GM21825 (cell line): ENCODE results near the gene RALBP1.
"Not testable (repeated sequence)": the region's sequence is repeated elsewhere in the genome, so short reads cannot be mapped to it uniquely, and the experiment has no call there.

ENCODE experiments used
- ATAC-seq: cut with Tn5 transposase; IDR thresholded peaks from one replicate; pipeline ENCODE4 v1.9.1; 2021; ENCODE audit warnings: mild to moderate bottlenecking, moderate library complexity; ENCODE audit not compliant: unreplicated experiment

RALBP1 gene

DNA sequence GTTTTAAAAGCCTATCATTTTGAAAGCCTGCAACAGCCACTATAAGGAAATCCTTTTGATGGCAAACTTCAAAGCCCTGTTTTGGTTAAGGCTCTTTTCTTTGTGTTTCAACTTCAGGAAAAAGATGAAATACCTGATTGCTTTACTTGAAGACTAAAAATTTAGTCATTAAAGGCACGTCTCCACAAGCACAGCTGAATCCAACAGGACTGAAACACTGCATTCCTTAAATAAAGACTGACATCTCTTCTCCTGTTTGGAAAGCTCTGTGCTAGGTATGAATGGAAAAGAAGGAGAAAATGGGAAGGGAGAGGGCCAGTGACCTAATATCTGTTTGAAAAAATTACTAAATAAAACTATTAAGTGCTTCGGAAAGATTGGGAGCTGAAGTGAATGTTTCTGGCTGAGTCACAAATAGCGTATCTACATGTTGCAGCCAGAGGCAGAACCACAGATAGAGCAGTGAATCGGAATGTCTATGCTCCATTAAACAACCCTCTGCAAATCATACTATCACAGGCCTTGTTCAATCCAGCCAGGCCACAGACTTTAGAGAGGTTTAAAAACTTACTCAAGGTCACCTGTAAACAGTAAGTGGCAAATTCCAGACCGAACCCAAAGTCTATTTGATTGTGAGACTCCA is 21.1 kb upstream of the RALBP1 start:
- no peak for ATAC-seq

DNA sequence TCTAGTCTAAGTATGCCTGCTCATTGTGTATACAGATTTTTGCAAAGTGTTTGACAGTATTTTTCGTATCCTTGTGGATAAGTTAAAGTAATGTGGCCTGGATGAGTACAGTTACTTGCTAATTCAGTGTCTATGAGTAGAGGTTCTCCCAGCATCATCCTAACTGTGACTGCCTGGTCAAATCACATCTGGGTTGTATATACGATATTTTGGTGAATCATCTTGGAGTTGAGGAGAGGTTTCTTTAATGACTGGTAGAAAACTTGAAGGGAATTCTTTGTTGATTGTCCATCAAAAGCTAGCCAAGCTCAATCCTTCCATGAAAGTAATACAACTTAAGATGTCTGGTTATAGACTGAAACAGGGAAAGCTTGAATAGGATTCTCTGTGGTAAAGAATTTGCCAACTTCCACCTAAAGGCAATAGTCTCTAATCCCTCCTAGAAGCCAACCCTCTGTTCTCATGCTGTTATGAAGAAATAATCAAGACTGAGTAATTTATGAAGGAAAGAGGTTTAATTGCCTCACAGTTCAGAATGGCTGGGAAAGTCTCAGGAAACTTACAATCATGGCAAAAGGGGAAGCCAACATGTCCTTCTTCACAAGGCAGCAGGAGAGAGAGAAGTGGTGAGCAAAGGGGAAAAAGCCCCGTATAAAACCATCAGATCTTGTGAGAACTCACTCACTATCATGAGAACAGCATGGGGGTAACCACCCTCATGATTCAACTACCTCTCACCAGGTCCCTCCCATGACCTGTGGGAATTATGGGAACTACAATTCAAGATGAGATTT is 19.4 kb upstream of the RALBP1 start:
- no peak for ATAC-seq

DNA sequence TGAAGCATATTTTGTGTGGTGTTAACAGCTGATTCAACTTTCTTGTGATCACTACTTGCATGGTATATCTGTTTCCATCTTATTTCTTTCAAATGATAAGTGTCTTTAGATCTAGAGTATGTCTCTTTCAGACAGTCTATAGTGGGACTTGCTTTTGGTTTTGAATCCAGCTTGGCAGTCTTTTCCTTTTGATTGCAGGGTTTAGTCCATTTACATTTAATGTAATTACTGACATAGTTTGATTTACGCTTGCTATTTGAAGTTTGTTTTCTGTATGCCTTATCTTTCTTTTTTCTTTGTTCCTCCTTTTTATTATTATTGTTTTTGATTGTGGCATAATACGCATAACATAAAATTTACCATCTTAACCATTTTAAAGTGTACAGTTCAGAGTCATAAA is 9.2 kb upstream of the RALBP1 start:
- ATAC-seq, result no peak

DNA sequence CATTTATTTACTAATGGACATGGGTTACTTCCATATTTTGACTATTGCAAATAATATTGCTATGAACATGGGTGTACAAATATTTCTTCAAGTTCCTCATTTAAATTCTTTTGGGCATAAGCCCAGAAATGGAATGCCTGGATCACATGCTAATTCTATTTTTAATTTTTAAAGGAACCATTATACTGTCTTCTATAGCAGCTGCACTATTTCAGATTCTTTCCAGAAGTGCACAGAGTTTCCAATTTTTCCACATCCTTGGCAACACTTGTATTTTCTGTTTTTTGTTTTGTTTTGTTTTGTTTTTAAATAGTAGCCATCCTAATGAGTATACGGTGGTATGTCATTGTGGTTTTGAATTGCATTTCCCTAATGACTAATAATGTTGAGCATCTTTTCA is 8.5 kb upstream of the RALBP1 start:
- ATAC-seq, result no peak

DNA sequence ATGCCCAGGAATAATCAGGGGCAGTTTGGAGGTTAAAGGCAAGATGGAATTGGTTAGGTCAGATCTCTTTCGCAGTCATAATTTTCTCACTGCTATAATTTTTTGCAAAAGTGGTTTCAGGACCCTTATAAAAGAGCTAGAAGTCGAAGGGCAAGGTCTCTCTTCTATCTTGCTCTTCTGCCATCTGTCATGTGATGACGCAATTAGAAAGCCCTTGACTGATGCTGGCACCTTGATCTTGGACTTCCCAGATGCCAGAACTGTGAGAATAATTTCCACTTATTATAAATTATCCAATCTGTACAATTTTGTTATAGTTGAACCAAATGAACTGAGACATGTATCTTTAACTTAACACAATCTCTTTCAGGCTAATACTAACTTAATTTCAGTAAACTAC is 6.3 kb upstream of the RALBP1 start:
- ATAC-seq, result no peak

DNA sequence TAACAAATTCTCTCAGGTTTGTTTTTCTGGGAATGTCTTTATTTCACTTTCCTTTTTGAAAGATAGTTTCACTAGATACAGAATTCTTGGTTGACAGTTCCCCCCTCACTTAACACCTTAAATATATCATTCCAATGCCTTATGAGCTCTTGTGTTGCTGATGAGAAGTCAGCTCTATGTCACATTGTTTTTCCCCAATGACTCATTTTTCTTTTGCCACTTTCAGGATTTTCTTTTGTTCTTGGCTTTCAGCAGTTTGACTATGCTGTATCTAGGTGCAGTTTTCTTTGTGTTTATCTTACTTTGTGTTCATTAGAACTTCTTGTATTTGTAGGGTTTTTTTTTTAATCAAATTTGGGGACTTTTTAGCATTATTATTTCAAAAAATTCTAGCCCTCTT is 5.6 kb upstream of the RALBP1 start:
- ATAC-seq, result no peak

DNA sequence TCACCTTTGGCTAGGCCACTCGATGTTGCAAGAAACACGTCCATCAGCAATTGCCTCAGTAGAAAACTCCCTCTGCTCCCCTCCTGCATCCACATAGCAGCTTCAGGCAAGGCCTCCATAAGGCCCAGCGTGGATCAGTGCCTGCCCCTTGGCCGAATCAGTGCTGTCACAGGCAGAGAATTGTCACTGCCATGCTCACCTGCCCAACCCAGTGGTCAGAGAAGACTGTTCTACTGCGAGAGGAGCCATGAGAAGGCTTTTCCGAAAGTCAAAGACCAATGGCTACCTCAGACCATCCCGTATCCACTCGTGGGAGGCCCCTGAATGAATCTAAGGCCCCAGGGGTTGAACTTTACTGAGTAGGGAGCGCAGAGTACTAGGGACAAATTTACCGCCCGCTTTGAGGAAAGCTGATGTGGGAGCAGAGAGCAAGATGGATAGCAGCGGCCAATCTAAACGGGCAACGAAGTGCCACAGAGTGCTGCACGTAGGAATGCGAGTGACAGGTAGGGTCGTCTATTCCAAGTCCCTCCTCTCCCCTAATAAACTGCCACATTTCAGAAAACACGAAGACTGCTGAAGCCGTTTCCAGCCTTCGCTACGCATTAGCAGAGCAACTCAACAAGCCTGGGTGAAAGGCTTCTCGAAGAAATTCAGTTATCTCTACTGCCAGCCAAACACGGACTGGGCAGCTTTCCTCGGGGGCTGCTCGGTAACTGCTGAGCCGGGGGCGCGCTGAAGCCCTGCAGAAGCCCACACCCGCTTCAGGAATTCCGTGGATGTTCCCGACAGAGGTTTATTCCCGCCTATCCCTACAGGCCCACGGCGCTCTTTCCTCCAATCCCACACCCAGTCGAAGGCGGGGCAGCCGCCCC is 968 bp upstream of the RALBP1 start:
- no peak for ATAC-seq

DNA sequence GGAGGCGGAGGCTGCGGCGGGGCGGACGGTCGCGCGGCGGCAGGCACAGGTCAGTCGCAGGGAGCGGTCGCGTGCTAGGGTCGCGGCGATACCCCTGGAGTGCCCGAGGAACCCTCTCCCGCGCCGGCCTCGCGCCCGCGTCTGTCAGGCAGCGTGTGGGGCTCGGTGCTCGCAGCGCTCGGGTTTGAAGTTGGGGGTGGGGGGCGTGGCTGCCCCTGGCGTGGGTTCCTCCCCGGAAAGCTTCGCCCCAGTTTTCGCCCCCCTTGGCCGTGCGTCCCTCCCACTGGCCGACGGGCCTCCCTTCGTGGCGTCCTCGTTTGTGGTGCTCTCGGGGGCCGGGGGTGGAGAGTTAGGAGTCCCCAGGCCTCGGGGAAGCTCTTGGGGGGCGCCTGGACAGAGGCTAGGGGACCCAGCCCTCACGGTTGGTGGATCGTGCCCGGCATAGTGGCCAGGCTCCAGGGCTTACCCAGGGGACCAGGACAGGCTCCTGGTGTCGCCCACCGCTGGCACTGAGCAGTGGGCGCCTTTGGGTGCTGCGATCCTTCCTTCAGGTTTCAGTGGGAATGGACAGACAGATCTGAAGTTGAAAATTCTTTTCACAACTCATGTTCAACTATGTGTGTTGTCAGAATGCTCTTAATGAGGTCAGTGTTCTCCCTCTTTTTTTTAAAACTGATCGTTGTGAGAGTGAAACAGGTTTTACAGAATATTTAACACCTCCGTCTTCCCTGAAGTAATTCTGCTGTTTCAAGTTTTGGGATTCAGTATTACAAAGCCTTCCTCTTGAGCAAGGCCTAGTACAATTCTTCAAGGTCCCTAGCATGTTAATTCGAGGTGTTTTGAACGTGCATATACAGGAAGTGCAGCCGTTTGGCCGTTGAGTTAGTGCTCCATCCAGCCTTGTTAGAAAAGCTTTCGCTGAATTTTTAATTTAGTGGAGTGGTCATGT is 604 bp downstream of the RALBP1 start:
- no peak for ATAC-seq

DNA sequence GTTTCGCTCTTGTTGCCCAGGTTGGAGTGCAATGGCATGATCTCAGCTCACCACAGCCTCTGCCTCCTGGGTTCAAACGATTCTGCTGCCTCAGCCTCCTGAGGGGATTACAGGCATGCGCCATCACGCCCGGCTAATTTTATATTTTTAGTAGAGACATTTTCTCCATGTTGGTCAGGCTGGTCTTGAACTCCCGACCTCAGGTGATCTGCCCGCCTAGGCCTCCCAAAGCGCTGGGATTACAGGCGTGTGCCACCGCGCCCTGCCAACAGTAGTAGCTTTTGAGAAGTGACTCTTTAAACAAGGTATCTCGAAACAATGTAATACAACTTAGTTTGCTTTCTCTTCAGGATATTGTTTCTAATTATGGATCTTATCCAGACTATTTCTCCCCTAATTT is 1.6 kb downstream of the RALBP1 start:
- not testable (repeated sequence) for ATAC-seq

DNA sequence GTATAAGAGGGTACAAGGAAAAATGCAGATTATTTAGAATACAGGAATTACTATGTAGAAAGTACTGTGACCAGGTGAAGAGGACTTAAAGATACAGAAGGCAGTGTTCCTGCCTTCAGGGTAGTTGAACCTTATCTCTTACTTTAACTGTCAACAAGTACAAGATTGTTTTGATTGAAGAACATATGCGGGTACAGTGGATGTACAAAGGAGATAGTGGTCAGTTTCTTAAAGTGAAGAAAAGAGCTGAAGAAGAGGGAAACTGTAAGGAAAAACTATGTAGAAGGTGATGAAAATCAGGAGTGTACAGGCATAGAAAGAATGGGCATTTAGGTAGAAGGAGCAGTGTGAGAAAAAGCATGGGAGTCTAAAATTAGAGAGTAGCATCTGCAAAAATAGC is 2.2 kb downstream of the RALBP1 start:
- ATAC-seq, result no peak

DNA sequence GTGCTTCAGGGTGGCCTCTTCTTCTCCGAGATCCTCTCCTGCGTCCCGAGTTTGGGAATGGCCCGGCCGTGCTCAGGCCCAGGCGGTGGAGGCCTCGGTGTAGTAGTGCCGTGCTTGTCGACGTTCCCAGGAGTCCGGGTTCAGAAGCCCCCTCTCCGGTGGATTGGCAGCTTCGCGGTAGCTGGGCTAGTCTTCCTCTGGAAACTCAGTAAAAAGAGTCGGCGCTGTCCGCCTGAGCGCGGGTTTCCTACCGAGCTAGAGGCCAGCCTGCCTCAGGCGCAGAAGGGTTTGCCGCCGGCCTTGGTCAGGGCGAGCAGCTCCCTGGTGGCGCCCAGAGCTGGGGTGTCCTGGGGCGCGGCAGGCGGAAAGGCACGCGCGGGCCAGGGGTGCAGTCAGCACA is 3.2 kb downstream of the RALBP1 start:
- ATAC-seq, result no peak

DNA sequence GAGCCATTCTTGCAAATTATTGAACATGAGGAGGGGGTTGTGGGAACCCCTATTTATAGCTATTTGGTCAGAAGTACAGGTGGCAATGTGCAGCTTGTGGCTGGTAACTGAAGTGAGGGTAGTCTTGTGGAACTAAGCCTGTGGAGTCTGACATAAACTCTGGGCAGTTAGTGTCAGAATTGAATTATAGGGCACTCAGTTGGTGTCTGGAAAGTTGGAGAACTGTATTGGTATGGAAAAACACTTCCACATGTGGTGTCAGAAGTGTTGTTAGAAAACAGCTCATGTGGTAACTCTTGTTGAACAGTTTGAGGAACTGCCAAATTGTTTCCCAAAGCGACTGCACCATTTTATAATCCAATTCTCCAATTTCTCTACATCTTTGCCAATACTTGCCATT is 7.5 kb downstream of the RALBP1 start:
- no peak for ATAC-seq

DNA sequence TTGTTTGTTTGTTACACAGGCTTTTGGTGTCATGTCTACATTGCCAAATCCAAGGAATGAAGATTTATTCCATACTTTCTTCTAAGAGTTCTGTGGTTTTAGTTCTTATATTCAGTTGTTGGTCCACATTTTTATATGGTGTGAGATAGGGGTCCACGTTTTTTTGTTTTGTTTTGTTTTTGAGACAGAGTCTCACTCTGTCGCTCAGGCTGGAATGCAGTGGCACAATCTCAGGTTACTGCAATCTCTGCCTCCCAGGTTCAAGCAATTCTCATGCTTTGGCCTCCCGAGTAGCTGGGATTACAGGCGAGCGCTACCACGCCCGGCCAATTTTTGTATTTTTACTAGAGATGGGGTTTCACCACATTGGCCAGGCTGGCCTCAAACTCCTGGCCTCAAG is 8.2 kb downstream of the RALBP1 start:
- no peak for ATAC-seq

DNA sequence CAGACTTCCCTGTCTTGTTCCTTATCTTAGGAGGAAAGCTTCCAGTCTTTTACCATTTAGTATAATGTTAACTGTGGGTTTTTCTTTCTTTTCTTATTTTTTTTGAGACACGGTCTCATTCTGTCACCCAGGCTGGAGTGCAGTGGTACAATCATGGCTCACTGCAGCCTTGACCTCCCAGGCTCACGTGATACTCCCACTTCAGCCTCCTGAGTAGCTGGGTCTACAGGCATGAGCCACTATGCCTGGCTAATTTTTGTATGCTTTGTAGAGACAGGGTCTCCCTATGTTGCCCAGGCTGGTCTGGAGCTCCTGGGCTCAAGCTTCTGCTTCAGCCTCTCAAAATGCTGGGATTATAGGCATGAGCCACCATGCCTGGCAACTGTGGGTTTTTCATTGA is 9.5 kb downstream of the RALBP1 start:
- ATAC-seq, result not testable (repeated sequence)

DNA sequence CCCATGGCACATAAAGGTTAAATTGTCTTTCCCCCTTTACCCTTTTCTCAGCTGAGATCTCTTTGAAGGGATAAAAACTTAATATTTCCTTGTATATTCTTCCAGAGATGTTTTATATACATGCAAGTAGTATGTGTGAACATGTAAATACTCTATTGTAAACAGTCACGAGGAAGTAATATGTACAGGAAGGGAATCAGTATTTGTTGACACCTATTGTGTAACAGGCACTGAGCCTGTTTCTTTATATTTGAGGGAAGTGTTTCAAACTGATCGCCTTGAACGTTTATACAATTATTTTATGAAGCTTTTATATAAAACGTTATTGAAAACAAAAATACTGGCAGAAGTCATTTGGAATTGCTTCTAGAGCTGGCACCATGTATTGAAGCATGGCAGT is 13.2 kb downstream of the RALBP1 start:
- ATAC-seq, result no peak

DNA sequence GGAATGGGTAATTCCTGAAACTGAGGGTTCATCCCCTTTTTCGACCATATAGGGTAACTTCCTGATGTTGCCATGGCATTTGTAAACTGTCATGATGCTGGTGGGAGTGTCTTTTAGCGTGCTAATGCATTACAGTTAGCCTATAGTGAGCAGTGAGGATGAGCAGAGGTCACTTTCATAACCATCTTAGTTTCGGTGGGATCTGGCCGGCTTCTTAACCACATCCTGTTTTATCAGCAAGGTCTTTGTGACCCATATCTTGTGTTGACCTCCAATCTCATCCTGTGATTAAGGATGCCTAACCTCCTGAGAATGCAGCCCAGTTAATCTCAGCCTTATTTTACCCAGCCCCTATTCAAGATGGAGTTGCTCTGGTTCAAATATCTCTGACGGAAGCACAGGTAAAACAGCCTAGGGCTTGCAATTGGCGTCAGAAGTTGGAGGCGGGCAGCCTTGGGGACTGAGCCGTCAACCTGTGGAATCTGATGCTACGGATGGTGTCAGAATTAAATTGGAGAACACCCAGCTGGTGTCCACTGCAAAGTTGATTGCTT is 19.5 kb downstream of the RALBP1 start:
- ATAC-seq, result peak; percentile 91

DNA sequence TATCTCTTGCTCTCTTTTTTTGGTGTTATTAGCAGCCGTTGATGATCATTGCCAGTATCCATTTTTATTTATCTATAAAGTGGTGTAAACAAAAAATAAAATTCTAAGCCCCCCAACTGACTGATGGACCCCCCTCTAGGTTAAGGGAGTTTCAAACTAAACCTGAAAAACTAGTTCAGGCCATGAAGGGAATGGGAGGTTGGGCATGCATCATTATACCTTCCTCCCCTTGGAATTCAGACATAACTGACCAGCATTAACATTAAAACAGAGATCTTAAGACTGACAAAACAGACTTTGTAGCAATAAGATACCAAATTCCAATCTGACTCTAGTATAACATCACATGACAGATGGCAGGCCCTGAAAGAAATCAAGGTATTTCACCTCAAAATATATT is 20.2 kb downstream of the RALBP1 start:
- no peak for ATAC-seq

DNA sequence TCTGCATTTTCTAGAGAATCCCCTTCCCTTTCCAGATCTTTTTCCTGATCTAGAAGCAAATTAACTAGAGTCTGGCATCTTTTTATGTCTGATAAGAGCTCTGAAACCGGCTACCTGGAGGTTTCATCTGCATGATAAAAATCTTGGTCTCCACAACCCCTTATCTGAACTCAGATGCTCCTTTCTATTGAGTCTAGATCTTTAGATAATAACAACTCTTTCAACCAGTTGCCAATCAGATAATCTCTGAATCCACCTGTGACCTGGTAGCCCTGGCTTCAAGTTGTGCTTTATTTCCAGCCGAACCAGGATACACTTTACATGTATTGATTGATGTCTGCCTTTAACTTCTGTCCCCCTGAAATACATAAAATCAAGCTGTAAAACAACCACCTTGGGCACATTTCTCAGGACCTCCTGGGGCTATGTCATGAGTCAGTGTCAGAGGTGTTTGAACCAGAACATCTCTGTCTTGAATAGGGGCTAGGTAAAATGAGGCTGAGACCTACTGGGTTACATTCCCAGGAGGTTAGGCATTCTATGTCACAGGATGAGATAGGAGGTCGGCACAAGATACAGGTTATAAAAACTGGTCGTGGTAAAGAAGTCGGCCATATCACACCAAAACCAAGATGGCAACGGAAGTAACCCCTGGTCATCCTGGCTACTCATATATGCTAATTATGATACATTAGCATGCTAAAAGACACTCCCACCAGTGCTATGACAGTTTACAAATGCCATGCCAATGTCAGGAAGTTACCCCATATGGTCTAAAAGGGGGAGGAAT is 20.8 kb downstream of the RALBP1 start:
- no peak for ATAC-seq

DNA sequence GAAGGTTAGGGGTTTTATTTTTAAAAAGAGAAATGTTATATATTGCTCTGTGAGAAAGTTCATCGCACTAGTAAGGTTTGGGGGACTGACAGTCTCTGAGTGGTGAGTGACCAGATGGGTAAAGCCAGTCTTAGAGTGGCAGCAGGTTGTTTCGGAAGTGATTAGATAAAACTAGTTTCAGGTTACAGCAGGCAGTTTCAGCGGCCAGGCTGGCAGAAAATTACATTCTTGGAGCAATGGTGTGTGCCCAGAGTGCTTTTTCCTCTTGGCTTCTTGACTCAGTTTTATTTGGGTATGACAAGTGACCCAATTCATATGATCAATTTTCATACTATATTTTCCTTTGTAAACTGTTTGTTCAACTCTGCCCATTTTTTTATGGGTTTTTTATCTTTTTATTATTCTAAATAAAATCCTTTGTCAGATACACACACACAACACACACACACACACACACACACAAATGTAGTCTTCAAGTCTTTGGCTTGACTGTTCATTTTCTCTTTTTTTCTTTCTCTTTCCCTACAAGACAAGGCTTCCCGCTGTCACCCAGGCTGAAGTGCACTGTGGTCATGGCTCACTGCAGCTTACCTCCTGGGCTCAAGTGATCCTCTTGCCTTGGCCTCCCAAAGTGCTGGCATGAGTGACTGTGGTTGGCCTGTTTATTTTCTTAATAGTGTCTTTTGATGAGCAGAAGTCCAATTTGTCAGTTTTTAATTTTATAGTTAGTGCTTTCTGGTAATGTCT is 30.9 kb downstream of the RALBP1 start:
- ATAC-seq, result no peak
